Measurements from ENCODE around the gene MEGF6.

DNA sequence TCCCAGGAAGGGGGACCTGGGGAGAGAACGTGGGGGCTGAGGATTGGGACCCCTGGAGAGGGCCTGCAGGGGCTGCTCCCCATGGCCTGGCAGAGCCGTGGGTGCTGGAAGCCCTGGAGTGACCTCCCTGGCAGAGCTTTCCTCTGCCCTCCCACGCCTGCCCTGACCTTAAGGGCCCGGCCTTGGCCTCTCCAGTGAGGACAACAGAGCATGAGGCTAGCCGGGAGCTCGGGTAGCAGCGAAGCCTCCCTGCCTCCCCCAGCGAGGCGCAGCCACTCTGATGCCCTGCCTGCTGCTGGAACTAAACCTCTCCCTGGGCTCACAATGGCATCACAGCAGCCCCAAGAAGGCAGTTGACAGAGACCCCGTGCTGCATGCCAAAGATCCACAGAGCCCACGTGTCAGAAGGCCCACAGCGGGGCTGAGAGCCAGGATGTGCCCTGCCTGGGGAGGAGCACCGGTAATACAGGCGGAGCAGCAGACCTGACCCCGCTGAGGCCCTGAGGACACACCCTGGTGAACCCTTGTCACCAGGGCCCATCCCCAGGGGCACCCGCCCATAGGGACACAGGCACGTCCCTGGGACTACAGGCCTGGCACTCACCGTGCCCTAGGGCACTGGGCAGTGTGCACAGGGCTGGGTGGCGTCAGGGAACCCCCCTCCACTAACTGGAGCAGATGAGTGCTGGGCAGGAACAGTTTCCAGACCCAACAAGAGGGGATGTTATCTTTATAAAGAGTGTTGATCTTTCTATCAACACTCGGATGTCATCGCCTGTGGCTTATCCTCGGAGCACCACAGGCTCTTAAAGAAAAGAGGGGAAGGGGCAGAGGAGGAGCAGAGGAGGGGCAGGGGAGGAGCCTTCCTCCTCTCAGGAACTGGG, 108.4 kb downstream of the MEGF6 start:
- TF ChIP-seq POLR2A (IDR thresholded peaks at IDR 0.05) (no peak), POLR2AphosphoS5 (IDR thresholded peaks at IDR 0.05) (no peak)
- TF ChIP-seq, protein P1, sequence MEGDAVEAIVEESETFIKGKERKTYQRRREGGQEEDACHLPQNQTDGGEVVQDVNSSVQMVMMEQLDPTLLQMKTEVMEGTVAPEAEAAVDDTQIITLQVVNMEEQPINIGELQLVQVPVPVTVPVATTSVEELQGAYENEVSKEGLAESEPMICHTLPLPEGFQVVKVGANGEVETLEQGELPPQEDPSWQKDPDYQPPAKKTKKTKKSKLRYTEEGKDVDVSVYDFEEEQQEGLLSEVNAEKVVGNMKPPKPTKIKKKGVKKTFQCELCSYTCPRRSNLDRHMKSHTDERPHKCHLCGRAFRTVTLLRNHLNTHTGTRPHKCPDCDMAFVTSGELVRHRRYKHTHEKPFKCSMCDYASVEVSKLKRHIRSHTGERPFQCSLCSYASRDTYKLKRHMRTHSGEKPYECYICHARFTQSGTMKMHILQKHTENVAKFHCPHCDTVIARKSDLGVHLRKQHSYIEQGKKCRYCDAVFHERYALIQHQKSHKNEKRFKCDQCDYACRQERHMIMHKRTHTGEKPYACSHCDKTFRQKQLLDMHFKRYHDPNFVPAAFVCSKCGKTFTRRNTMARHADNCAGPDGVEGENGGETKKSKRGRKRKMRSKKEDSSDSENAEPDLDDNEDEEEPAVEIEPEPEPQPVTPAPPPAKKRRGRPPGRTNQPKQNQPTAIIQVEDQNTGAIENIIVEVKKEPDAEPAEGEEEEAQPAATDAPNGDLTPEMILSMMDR (IDR thresholded peaks at IDR 0.05) = no peak
